Fibroblast of the aortic adventitia (primary cell): ENCODE data around the gene DISP3. TPM values are rescaled to one million over a fixed set of nuclear protein-coding genes. Genes with fewer than 3 reads are reported as not detected.

ENCODE experiments used
- DNase-seq: peaks from one replicate; pipeline ENCODE4 v3.0.0-alpha.2; 2010; ENCODE audit warnings: low read depth
- H3K4me3 ChIP-seq: 2 replicates; pipeline ENCODE4 v1.5.1; 2011; ENCODE audit warnings: low read depth, mild to moderate bottlenecking, control low read depth, low read length, moderate library complexity
- CTCF ChIP-seq: IDR thresholded peaks from 2 replicates; pipeline ENCODE4 v1.5.1; 2011; ENCODE audit warnings: mild to moderate bottlenecking, low read length, control low read depth, inconsistent platforms; ENCODE audit not compliant: insufficient read depth
- total RNA-seq: library from RNA; depleted of rRNA; stranded (reverse); fragments of >200 nt; gene quantifications from 2 replicates; pipeline ENCODE4 v1.2.3, GENCODE V29; 2012; ENCODE audit warnings: low replicate concordance

Gene DISP3
- total RNA-seq, 1 donor = not detected

DNA sequence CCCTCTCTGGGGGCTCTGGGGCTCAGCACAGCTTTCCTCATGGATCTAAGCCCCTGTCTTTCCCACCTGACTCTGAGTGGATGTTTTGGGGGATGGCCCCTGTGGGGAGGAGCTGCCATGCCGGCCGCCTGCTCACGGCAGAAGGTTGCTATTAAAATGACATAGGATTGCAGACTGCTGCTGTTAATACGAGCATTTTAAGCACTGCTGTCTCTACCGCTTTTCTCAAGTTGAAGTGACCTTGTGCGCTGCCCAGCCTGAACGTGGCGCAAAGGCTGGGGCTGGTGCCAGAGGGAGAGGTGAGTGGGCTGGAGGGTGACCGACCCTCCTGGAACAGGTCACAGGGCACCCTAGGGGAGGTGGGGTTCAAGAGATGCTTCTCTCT is 58.4 kb downstream of the DISP3 start:
- DNase-seq = no peak
- TF ChIP-seq CTCF = no peak

GRCh38 chr1:11537854-11538591 is 59.1 kb downstream of the DISP3 start:
- no peak for TF ChIP-seq CTCF
- no peak for DNase-seq
- H3K4me3 ChIP-seq = no peak overlapping the region

More for the DNA sequence above, 58.4 kb downstream of the DISP3 start:
- no peak overlapping the region for H3K4me3 ChIP-seq

- no peak overlapping the region for H3K4me3 ChIP-seq
- no peak for DNase-seq
- no peak for TF ChIP-seq CTCF
These were observed 59.9 kb downstream of the DISP3 start for GRCh38 chr1:11538886-11539285.

DNA sequence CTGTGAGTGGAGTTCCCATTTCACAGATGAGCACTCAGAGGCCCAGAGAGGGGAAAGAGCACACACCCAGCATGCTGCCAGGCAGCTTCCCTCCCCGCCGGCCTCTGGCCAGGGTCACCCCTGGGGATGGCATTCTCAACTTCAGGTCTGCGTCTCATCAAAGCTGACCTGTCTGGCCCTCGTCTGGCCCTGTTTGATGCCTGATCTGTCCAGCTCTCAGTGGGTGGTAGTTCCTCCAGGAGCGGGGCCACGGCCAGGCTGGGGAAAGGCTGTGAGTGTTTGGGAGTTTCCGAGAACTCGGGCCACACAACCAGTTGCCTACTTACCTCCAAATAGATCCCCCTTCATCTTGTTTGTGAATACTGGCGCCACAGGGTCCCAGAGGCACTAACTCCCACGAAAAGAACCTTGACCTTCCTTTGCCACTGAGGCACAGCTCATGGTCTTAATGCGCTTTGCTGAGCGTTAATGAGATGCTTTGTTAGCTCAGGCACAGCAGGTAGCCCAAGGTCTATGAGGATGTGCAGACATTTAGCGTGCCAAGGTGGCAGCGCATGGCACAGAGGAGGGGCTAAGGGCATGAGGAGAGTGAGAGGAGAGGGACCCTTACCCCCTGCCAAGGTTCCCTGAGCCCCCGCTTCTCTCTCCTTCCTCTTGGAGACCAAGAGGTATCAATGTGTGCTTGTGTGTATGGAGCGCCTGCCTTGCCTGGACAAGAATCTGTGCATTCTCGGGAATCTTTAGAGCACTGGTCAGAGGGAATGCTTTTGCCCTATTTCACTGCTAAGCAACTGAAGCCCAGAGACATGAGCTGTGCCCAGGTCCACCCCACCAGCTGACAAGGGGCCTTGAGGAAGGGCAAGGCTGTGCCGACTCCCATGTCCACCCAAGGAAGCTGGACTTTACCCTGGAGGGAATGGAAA is 61.2 kb downstream of the DISP3 start:
- no peak overlapping the region for H3K4me3 ChIP-seq
- TF ChIP-seq CTCF = no peak
- no peak for DNase-seq

DNA sequence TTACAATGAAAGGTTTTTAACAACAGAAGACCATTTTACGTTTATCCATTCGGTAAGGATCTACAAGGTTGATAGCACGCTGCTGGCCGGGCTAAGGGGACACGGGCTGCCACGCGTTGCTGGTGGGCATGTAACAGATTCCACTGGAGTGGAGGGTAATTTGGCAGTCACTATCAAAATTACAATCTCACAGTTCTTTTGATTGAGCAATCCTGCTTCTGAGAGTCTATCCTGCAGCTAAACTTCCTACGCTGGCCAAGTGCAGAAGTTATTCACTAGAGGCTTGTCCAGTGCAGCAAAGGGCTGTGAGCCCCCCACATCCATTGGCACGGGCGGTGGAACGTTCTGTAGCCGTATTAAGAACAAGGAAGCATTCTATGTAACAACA is 61.8 kb downstream of the DISP3 start:
- no peak overlapping the region for H3K4me3 ChIP-seq

GRCh38 chr1:11541236-11541635 is 62.3 kb downstream of the DISP3 start:
- DNase-seq = no peak
- H3K4me3 ChIP-seq = no peak overlapping the region
- TF ChIP-seq CTCF = no peak

More for the DNA sequence above, 61.8 kb downstream of the DISP3 start:
- no peak for DNase-seq
- TF ChIP-seq CTCF = no peak
